ENCODE results near the gene NNAT. TPM values are rescaled to one million over a fixed set of nuclear protein-coding genes. Genes with fewer than 3 reads are reported as not detected.

Gene NNAT
- total RNA-seq, 1 donor from 2014 or later = 0.16 TPM

- Mint-ChIP-seq H3K36me3 (ENCODE audit: low read depth) (no peaks in the 10 kb centered on the region), H3K9me3 (no peaks in the 10 kb centered on the region), H3K27ac (no peak overlapping the region), H3K4me3 (no peak overlapping the region), H3K4me1 (peaks cover 2% of the 10 kb centered on the region), H3K27me3 (peaks cover 44% of the 10 kb centered on the region)
- intact Hi-C loops (cut with micrococcal nuclease) = loop anchor here (10.0 kb wide), 1 partner anchor 340 kb away; the partner anchor contains the start of gene VSTM2L
- no peak for DNase-seq
Measured at GRCh38 chr20:37565134-37565811, 44.2 kb downstream of the NNAT start.

- peaks cover 50% of the 10 kb centered on the region for H3K27me3 Mint-ChIP-seq
- no peak overlapping the region for H3K4me3 Mint-ChIP-seq
- H3K9me3 Mint-ChIP-seq = no peaks in the 10 kb centered on the region
- H3K36me3 Mint-ChIP-seq (ENCODE audit: low read depth) = no peaks in the 10 kb centered on the region
- intact Hi-C loops (cut with micrococcal nuclease) = loop anchor here (10.0 kb wide), 1 partner anchor 338 kb away; the partner anchor contains the start of gene VSTM2L
- no peak overlapping the region for H3K27ac Mint-ChIP-seq
- DNase-seq = no peak
- peaks cover 2% of the 10 kb centered on the region for H3K4me1 Mint-ChIP-seq
Measured at GRCh38 chr20:37566590-37567330, 45.7 kb downstream of the NNAT start.

- no peaks in the 10 kb centered on the region for H3K9me3 Mint-ChIP-seq
- H3K4me1 Mint-ChIP-seq = peaks cover 2% of the 10 kb centered on the region
- intact Hi-C loops (cut with micrococcal nuclease) = loop anchor here (10.0 kb wide), 1 partner anchor 338 kb away; the partner anchor contains the start of gene VSTM2L
- H3K4me3 Mint-ChIP-seq = no peak overlapping the region
- H3K27me3 Mint-ChIP-seq = peaks cover 52% of the 10 kb centered on the region
- no peaks in the 10 kb centered on the region for H3K36me3 Mint-ChIP-seq (ENCODE audit: low read depth)
- H3K27ac Mint-ChIP-seq = no peak overlapping the region
- DNase-seq = no peak
Measured at GRCh38 chr20:37567331-37567665, 46.2 kb downstream of the NNAT start.

- H3K4me3 Mint-ChIP-seq = no peak overlapping the region
- no peaks in the 10 kb centered on the region for H3K9me3 Mint-ChIP-seq
- intact Hi-C loops (cut with micrococcal nuclease) = loop anchor here (10.0 kb wide), 1 partner anchor 337 kb away; the partner anchor contains the start of gene VSTM2L
- H3K36me3 Mint-ChIP-seq (ENCODE audit: low read depth) = no peaks in the 10 kb centered on the region
- H3K4me1 Mint-ChIP-seq = peaks cover 2% of the 10 kb centered on the region
- H3K27ac Mint-ChIP-seq = no peak overlapping the region
- DNase-seq = no peak
- H3K27me3 Mint-ChIP-seq = peaks cover 52% of the 10 kb centered on the region
Measured at GRCh38 chr20:37567671-37568588, 46.9 kb downstream of the NNAT start.

- Mint-ChIP-seq H3K27me3 (peaks cover 40% of the 10 kb centered on the region), H3K36me3 (ENCODE audit: low read depth) (no peaks in the 10 kb centered on the region)
- no peak for DNase-seq
Measured at GRCh38 chr20:37570419-37570818, 49.4 kb downstream of the NNAT start.

DNA sequence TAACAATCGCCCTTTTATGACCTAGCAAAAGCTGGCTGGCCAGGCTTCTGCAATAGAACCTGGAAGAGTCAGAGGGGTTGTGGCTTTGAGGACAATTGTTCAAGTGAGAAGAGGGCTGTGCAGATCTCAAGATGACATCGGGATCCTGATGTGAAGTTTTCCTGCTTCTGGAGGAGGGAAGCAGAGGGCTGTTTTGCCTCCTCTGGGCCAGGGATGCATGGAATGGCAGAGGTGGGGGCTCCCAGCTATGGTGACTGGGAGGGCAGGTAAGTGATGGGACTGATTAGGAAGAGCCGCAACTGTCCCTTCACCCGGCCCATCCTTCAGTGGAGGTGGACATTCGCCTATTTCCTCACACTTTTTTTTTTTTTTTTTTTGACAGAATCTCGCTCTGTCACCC, 50.0 kb downstream of the NNAT start:
- Mint-ChIP-seq H3K36me3 (ENCODE audit: low read depth) (no peaks in the 10 kb centered on the region), H3K4me1 (peaks cover 2% of the 10 kb centered on the region), H3K27me3 (peaks cover 36% of the 10 kb centered on the region), H3K4me3 (no peak overlapping the region), H3K27ac (no peak overlapping the region), H3K9me3 (no peaks in the 10 kb centered on the region)
- intact Hi-C loops (cut with micrococcal nuclease) = no loop called here
- no peak for DNase-seq

More at GRCh38 chr20:37570419-37570818, 49.4 kb downstream of the NNAT start:
- Mint-ChIP-seq H3K27ac (no peak overlapping the region), H3K4me3 (no peak overlapping the region), H3K4me1 (peaks cover 2% of the 10 kb centered on the region), H3K9me3 (no peaks in the 10 kb centered on the region)
- intact Hi-C loops (cut with micrococcal nuclease) = no loop called here

Other genes with a start within 250 kb of the NNAT start
- gene MANBAL, start 231.6 kb upstream of the NNAT start, total RNA-seq = 13.4 and 13.7 TPM in 2 replicates
- gene SRC, start 175.1 kb upstream of the NNAT start, total RNA-seq = 3.6 and 5.4 TPM in 2 replicates
- 31.7 and 31.9 TPM in 2 replicates for gene BLCAP, start 6.6 kb downstream of the NNAT start, total RNA-seq
- 97.9 and 105 TPM in 2 replicates for gene CTNNBL1, start 172.8 kb downstream of the NNAT start, total RNA-seq

All from activated CD4-positive, alpha-beta T cell treated with anti-CD3 and anti-CD28 coated beads, Interleukin-2, amount 10 ng/mL, durations not matched to agents 24 days and 14 days (primary cell).